ENCODE measurements around the gene CDK1.

CDK1 gene

GRCh38 chr10:60800918-60801317 is 22.6 kb downstream of the CDK1 start:
- no peak overlapping the region for H3K27ac ChIP-seq
- TF ChIP-seq, protein P1, sequence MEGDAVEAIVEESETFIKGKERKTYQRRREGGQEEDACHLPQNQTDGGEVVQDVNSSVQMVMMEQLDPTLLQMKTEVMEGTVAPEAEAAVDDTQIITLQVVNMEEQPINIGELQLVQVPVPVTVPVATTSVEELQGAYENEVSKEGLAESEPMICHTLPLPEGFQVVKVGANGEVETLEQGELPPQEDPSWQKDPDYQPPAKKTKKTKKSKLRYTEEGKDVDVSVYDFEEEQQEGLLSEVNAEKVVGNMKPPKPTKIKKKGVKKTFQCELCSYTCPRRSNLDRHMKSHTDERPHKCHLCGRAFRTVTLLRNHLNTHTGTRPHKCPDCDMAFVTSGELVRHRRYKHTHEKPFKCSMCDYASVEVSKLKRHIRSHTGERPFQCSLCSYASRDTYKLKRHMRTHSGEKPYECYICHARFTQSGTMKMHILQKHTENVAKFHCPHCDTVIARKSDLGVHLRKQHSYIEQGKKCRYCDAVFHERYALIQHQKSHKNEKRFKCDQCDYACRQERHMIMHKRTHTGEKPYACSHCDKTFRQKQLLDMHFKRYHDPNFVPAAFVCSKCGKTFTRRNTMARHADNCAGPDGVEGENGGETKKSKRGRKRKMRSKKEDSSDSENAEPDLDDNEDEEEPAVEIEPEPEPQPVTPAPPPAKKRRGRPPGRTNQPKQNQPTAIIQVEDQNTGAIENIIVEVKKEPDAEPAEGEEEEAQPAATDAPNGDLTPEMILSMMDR (conservative IDR thresholded peaks at IDR 0.05), result no peak
- no peak for TF ChIP-seq ZFX (IDR thresholded peaks at IDR 0.05)

DNA sequence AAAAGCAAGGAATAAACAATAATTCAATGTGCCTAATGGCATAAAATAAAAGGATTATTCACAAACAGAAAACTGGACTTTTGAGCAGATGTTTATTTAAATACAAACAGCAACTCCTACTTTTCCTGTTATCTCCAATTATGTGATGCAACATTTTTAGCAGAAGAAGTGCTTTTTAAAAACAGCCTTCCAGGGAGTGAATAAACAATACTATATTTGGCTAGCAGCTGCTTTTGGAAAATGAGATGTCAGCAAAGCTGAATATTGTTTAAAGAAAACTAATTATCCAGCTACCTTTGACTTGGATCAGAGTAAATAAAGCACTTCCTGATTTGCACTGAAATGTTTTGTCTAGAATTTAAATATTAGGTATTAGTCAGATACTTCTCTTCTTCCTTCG is 23.2 kb downstream of the CDK1 start:
- no peak overlapping the region for H3K27ac ChIP-seq
- no peak for TF ChIP-seq ZFX (IDR thresholded peaks at IDR 0.05)
- TF ChIP-seq, protein P1 (conservative IDR thresholded peaks at IDR 0.05), result no peak

DNA sequence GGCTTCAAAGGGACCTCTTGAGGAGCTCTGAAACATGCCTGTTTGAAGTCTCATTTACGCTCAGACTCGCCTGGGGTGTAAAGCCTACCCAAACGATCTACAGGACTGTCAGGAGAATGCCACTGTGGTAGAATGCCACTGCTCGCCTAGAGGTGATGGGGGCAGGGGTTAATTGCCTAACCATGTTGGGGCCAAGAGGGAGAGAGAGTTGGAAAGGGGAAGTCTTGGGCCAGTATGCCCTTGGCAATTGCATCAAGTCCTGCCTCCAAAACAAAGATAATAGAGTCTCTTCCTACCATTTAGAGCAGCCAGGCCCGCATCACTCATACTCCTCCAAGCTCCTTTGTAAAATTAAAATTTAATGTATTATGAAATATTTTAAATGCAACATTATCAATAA is 25.2 kb downstream of the CDK1 start:
- no peak overlapping the region for H3K27ac ChIP-seq
- TF ChIP-seq ZFX (IDR thresholded peaks at IDR 0.05), result no peak
- TF ChIP-seq, protein P1 (conservative IDR thresholded peaks at IDR 0.05), result no peak

DNA sequence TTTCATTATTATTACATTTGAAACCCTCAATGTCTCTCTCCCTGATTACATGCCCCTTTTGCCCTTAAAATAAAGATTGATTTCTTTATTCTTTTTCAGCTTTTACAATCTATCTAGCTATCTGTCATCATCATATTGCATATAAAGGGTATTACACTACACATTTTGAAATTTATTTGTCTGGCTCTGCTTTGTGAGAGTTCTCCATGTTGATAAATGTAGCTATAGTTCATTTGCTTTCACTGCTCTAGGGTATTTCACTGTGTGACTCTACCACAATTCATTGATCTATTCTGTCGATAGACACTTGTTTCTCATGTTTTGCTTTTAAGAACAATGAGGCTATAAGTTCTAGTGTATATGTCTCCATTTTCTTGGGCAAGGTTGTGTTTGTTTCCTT is 25.6 kb downstream of the CDK1 start:
- H3K27ac ChIP-seq, result no peak overlapping the region
- no peak for TF ChIP-seq ZFX (IDR thresholded peaks at IDR 0.05)
- TF ChIP-seq, protein P1 (conservative IDR thresholded peaks at IDR 0.05), result no peak

DNA sequence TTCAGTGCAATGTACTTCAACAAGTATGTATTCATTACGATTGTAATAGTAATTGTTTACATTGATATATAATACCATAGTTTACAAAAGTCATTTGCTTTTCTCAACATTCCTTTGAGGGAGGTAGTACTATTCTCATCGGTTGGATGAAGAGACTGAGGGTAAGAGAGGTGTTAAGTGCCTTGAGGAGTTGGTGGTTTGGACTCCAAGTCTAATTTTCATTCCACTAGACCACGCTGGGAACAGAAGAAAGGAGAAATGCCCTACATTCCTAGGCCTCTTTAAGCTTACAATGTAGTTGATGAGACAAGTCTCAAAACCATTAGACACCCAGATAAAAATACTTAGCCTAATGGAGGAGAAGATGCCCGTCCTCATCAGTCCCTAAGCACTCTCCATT is 28.6 kb downstream of the CDK1 start:
- TF ChIP-seq ZFX (IDR thresholded peaks at IDR 0.05), result no peak
- TF ChIP-seq, protein P1 (conservative IDR thresholded peaks at IDR 0.05), result no peak
- H3K27ac ChIP-seq, result no peak overlapping the region

- TF ChIP-seq, protein P1 (conservative IDR thresholded peaks at IDR 0.05), result no peak
- no peak for TF ChIP-seq ZFX (IDR thresholded peaks at IDR 0.05)
- H3K27ac ChIP-seq, result no peak overlapping the region
These were observed 29.2 kb downstream of the CDK1 start for GRCh38 chr10:60807499-60807898.

GRCh38 chr10:60808036-60808435 is 29.8 kb downstream of the CDK1 start:
- H3K27ac ChIP-seq, result no peak overlapping the region; the same call in 1 of the 2 replicates
- TF ChIP-seq, protein P1 (conservative IDR thresholded peaks at IDR 0.05), result no peak
- TF ChIP-seq ZFX (IDR thresholded peaks at IDR 0.05), result no peak

Measured in C4-2B (cell line).